NCI-H345 treated with DMSO at 0.1 percent for 48 hours (cell line): ENCODE measurements around the gene CCDC192.

Experiments
- DNase-seq: peaks from one replicate; lab custom pipeline; 2025; ENCODE audit not compliant: unreplicated experiment; lab: John Stamatoyannopoulos, UW

Gene CCDC192

DNA sequence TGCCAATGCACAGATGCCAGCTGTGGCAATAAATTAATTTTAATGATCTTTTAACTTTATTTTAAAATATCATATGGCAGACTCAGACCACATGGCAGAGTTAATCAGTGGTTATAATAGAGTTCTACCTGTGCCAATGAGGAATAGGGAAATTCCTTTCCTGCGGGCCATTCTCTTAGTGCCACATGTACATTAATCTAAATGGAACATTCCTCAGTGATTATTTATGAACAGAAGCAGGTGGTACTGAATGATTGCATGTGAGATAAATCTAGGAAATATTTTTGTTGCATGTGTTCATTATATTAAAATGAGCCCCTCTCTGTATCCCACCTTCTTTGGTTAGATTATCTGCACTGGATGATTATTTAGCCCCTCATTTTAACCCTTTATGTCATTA is 102.3 kb downstream of the CCDC192 start:
- DNase-seq, result no peak

DNA sequence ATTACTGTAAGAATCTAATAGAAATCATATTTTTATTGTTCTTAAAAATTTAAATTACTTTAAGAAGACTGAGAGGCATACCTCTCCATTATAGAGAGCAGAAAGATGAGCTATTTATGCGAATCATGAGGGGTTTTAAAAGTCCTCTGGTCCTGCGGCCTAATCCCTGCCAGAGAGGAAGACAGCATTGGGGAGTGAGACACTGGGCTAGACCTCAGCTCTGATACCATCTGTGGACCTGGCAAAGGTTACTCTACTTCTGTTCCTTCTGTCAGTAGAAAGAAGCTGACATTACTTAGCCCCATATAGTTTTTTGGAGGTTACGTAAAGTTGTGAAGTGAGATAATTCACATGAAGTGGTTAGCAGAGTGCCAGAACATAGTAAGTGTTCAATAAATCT is 103.6 kb downstream of the CCDC192 start:
- no peak for DNase-seq

DNA sequence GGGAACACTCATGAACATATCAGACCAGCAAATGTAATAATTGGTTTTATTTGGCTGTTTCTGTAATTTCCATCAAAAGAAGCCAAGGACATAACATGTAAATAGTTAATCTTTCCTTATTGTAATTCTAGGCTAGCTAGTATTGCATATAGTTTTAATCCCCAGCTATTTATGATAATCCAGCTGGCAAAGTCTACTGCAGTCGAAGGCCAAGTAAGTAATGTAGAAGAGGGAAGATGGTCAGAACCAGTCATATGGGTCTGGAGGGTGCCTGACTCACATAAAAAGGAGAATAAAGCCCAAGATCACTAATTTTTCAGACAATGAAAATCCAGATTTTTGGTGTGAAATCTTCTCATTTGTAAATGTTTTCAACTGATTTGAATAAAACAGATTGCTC is 106.3 kb downstream of the CCDC192 start:
- no peak for DNase-seq

DNA sequence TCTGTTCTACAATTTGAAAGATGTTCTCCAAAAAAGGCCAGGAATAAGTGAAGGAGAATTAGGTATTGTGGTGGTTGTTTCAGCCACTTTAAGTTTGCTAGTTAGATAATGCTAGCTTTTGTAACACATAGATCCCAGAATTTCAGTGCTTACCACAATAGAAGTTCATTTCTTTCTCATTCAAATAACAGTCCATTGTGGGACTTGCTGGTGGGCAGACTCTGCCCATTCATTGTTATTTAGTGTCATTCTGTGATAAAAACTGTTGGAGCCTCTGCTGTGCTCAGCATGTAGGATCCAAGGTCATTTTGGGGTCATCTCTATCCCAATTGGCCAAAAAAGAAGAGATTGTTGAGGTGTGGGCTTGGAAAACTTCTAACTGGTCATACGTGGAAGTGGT is 106.8 kb downstream of the CCDC192 start:
- no peak for DNase-seq

DNA sequence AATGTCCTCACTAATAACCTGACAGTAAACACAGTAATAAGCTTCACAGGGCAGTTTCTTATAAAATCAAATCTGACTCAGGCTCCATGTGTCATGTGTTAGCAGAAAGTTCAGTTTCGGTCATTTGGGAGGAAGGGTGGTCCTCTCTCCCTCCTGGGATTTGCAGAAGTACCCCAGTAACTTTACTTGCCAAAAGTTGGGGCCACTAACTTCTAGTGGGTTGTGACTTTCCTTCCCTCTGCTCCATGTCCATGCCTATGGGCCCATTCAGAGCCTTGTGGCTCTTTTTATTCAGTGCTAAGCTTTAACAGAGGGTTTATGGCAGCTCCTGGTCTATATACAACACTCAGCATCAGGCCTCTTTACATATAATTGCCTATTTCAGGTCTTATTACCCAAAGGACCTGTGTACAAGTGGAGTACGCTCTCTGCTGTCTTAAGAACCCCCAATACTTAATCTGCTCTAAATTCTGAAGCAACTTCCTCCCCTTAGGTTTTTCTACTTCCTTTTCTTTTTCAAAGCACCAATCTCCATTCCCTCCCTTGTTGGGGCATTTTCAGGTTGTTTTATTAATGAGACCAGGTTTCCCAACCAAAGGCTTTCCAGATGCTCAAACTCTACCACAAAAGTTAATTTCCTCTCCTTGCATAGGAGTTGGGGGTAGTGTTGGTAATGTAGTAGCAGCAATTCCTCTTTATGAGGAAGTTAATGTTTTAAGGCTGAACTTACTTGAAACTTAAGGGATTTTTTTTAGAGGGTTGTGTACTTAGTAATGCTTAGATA is 107.7 kb downstream of the CCDC192 start:
- DNase-seq, result no peak

DNA sequence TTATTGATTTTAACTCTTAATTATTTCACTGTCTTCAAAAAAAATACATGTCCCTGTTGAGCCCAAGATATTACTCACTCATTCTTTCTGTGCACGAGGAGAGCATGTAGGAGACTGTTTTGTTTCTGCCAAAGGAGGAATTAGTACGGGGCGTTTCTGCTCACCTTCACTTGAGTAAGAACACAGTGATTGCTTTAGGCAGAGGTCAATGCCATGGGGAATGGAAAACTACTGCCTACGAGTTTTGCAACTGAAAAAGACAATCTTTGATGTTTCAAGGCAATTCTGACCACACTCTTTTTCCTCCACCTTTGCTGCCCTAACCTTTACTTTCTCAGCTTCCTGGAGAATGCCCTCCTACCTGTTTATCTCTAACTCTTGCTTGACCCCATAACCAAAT is 109.4 kb downstream of the CCDC192 start:
- no peak for DNase-seq

DNA sequence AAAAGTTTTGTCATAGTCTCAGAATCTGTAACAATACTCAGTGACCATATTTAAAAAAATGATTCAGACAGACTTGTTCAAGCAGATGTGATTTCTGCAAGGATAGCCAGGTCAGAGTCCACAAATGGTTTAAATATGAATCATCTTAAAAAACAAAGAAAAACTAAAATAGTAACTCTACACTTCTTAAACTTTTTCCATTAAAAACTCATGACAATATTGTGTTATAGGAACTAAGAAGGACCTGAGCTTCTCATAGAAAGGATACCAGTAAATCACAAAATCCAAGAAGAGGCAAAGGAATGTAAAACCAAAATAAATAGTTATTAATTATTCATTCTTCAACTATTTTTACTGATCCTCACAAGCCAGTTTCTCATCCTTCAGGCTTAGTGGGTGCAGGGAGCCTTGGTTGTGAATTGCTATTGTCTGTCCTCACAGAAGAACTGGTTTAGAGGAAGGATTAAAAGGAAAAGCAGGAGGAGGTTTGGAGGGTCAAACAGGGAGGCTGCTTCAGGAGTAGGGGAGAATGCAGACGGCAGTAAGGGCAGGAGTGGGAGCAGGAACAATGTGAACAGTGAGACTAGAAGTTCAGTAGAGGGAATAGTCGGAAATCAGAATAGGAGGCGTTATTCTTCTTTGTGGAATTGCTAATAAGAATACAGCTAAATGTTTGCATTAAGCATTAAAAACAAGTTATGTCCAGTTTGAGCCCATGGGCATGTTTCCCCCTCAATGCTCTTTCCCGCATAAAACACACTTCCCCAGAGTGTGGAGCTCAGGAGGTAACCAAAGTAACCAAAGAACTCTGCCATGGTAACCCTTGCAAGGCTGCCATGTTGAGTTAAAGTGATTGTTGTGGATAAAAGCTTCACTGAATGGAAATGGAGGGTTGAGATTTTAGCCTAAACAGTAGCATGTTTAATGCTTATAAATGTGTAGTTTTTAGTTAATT is 110.7 kb downstream of the CCDC192 start:
- no peak for DNase-seq

DNA sequence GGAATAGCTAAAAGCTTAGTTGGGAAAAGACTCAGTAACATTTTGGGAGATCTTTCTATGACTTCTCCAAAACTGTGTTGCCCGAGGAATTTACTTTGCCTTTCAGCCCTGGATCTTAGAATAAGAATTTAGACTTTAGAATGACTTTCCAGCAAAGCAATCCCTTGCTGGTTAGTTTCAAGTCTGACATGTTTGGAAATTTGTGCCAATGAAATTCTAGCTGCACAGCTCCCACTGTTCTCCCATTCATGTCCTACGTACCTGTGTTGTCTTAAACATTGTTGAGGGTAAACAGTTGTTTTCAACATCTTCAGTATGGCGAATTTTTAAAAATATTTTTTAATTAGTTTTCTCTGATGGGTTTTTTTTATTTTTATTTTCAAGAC is 111.4 kb downstream of the CCDC192 start:
- no peak for DNase-seq

DNA sequence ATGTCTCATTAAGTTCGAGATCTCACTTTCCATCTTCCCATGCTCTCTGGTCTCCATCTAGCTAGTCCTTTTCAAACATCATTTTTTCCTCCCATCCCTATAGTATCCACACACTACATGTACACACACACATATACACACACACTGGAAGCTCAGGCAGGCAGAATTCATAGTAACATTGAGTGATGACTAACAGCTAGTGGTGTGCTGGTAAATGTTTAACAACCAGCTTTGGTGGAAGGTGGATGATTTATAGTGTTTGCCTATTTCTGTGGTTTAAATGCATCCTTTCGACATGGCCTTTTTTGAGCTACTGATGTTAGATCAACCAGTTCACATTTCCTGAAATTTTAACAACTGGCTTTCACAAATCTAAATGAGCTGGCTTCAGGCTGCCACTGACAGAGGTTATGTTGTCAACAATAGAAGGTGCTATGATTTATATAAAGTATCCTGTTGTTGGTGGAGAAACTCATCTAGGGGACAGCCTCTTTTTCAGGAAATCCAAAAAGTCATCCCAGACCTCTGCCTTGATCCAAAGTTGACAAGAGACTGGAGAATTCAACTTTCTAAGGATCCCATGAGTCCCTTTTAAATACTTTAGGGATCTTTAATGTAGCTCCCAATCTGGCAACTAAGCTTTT is 117.8 kb downstream of the CCDC192 start:
- DNase-seq, result no peak

DNA sequence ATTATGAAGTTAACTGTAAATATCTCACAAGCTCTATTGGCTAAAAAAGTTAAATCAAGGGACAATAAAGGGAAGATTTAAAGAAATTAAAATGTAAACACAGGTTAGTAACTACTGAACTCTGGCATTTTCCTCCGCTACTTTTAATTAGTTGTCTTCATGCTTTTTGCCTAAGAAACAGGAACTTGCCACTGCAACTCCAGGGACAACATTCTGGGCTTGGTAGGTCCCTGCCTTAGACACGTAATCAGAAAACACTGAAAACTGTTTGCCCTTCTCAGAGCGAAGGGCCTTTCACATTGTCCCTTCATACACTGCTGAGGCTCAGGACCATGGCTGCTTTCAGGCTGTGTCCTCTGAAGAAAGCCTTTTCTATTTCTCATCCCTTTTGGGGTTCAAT is 118.7 kb downstream of the CCDC192 start:
- DNase-seq, result no peak

DNA sequence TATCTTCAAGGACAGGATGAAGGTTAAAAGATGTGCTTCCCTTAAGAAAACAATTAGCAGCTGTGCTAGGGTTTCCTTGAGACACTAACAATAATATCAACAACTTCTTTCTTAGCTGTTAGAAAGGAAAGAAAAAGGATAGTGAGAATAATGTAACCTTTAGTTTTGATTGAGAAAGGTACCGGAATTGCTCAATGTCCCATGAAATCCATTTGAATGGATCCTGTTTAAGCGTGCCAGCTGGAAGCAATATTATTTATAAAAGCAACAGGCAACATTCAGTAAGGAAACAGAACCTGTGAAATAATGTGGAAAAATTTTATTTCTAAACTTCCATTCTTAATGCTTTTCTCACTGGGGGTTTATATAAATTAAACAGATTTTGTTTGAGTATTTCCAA is 120.9 kb downstream of the CCDC192 start:
- DNase-seq, result no peak

DNA sequence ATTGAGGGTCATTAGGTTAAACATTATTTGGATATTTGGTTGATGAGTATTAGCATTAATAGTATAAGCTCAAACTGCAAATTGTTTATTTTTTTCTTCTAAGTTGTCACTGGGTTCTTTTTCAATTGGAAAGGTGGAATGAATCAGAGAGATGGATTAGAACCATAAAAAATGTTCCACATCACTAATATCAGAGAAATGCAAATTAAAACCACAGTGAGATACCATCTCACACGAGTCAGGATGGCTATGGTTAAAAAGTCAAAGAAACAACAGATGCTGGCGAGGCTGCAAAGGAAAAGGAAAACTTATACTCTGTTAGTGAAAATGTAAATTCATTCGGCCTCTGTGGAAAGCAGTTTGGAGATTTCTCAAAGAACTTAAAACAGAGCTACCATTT is 122.8 kb downstream of the CCDC192 start:
- DNase-seq, result no peak

DNA sequence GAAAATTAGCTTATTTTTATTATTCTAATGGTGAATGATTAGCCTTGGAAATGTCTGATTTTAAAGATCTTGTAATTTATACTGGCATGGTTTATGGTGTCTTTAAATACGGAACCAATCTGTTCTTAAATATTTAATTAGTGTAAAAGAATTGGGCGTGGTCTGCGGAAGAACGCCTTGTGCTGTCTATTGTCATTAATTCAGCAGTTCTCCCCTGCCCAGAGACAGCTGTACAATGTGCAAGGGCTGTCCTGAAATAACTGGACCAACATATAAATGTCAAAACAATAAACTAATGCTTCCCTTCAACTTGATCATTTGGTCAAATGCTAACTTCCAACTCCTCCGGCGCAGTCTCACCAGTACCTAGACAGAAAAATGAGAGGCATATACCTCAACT is 124.3 kb downstream of the CCDC192 start:
- no peak for DNase-seq

DNA sequence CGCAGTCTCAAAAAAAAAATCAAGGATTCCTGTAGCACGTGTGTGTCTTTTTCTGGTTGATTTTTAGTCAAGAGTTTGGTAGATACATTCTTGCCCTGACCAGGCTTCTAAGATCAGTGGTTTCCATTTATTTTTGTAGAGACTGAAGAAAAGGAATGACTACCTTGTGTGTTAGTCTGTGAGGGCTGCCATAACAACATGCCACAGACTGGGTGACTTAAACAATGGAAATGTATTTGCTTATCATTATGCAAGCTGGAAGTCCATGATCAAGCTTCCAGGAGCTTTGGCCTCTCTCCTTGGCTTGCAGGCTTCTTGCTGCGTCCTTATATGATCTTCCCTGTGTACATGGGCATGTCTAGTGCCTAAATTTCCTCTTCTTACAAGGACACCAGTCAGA is 127.0 kb downstream of the CCDC192 start:
- DNase-seq, result no peak

DNA sequence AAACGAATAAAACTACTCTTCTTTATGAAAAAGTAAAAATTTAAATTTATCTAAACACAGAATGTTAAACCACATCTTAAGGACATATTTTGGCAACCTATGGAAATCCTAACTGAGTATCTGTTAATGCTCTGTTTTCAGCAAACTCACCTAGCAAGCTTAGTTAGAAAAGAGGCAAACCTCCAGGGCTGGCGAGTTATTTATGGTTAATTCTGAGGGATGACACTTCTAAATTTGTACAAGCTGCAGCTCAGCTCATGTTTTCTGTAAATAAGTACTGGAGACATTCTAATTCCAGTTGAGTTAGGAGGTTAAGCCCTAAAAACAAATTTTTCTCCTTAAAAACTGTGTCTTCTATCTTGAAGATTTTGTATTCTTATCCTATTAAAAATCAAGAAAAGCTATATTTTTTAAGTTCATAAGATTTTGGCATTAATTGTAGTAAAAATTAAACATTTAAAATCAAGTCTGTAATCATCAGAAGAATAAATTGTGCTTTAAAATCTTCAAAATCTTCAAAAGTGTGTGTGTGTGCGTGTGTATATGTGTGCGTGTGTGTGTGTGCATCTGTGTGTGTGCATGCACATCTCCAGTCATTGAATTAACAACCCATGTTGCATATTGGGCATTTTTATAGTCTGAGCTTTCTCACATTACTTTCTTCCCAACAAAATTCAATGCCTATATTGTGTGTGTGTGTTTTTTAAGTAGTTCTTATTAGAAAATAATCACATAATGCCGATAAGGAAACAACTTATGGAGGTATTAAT is 127.8 kb downstream of the CCDC192 start:
- DNase-seq, result no peak

DNA sequence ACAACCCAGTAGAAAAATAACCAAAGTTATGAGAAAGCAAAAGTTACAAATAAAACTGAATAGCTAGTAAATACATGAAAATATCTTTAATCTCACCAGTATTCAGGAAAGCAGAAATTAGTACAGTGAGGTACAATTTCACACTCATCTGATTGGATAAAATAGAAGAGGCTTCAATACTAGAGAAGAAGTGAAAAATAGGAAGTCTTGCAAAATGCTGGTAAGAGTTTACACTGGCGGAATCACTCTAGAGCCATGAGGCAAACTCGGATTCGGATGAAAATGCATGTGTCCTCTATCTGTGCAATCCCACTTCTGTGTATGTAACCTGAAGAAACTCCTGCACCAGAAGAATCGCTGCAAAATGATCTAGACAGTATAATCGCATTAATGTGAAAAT is 128.9 kb downstream of the CCDC192 start:
- no peak for DNase-seq

DNA sequence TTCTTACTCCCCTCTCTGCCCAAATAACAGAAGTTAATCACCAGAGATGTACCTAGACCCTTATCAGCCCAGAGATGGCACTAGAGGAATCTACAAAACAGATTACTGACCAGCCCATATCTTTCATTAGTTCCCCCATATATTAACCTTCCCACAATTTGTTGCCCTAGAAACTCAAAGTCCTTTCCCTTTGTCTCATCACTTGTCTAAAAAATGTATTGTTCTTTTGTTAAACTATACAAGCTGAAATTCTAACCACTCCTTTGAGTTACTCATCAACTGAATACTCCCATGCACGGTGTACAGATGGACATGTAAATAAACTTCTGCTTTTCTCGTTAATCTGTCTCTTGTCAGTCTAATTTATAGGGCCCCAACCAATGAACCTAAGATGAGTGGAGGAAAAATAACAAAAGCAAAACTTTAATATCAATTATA is 130.9 kb downstream of the CCDC192 start:
- DNase-seq, result no peak

DNA sequence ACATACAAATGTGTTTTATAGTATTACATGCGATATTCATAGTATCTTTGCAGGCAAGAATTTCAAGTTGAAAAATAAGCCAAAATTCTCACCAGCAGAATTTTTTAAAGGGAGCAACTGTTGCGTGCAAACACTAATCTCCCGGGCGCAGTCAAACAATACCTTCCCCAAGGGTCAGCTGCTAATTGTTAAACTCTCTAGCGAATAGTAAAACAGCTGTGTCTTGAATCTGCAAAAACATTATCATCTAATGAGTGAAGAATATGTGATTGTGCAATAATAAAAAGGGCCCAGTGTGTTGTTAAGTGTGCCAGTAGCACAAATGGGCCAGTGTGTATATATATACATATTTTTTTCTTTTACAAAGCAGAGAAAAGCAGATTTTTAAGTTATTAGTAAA is 131.4 kb downstream of the CCDC192 start:
- DNase-seq, result no peak

DNA sequence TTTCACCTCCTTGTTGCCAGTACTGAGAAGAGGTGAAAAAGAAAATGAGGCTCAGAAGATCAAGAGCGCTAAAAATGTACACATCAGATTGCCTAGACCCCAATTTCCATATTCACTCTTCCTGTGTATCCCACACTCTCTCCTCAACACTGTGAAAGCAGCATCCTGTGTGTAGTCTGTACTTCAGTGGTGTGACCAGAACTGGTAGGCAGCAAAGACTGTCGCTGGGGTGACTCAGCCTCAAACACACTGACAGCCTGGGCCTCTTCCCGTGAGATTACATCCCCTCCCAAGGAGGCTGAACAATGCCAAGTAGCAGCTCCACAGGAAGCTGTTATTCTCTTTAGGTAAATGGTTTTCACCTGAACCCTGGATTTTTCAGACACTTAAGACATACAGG is 135.5 kb downstream of the CCDC192 start:
- DNase-seq, result no peak

DNA sequence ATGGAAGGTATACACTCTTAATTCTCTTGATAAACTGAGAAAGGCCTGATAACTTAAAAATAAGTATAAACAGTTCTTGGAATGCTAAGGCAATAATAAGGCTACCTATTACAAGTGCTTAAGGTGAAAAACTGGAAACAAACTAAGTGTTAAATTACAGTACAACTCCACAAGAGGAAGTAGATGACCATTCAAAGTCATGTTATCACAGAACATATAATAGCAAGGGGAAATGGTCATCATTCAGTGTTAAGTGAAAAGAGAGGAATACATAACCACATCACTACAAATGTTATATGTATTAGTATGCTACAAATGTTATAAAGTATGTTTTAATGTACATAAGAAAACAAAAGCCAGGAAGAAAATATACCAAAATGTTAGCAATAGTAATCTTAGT is 135.9 kb downstream of the CCDC192 start:
- no peak for DNase-seq
